Measurements from ENCODE around the gene ZNF280D.

Gene ZNF280D

GRCh38 chr15:56679225-56679624, 54.1 kb downstream of the ZNF280D start:
- H3K27ac ChIP-seq, result no peak overlapping the region
- TF ChIP-seq CTCF (conservative IDR thresholded peaks at IDR 0.05), result no peak

- no peak overlapping the region for H3K27ac ChIP-seq
- no peak for TF ChIP-seq CTCF (conservative IDR thresholded peaks at IDR 0.05)
Observed at GRCh38 chr15:56678571-56678970, 54.7 kb downstream of the ZNF280D start.

- no peak overlapping the region for H3K27ac ChIP-seq
- TF ChIP-seq CTCF (conservative IDR thresholded peaks at IDR 0.05), result no peak
Observed at GRCh38 chr15:56677271-56677670, 56.0 kb downstream of the ZNF280D start.

- no peak for TF ChIP-seq CTCF (conservative IDR thresholded peaks at IDR 0.05)
- H3K27ac ChIP-seq, result no peak overlapping the region
Observed at GRCh38 chr15:56675930-56676329, 57.4 kb downstream of the ZNF280D start.

- no peak for TF ChIP-seq CTCF (conservative IDR thresholded peaks at IDR 0.05)
- no peak overlapping the region for H3K27ac ChIP-seq
Observed at GRCh38 chr15:56674857-56675256, 58.5 kb downstream of the ZNF280D start.

GRCh38 chr15:56672721-56673120, 60.6 kb downstream of the ZNF280D start:
- no peak for TF ChIP-seq CTCF (conservative IDR thresholded peaks at IDR 0.05)
- H3K27ac ChIP-seq, result no peak overlapping the region

- no peak for TF ChIP-seq CTCF (conservative IDR thresholded peaks at IDR 0.05)
Observed at GRCh38 chr15:56667517-56667916, 65.8 kb downstream of the ZNF280D start.

GRCh38 chr15:56660943-56661342, 72.4 kb downstream of the ZNF280D start:
- no peak for TF ChIP-seq CTCF (conservative IDR thresholded peaks at IDR 0.05)
- no peak overlapping the region for H3K27ac ChIP-seq

More at GRCh38 chr15:56667517-56667916, 65.8 kb downstream of the ZNF280D start:
- H3K27ac ChIP-seq, result no peak overlapping the region

Data from VCaP (cell line).